HG03457 (cell line): ENCODE results near the gene MRPL52.
"Not testable (repeated sequence)": the region's sequence is repeated elsewhere in the genome, so short reads cannot be mapped to it uniquely, and the experiment has no call there.

ENCODE experiments used
- ATAC-seq: cut with Tn5 transposase; IDR thresholded peaks from one replicate; pipeline ENCODE4 v1.9.1; 2021; ENCODE audit warnings: moderate number of reproducible peaks; ENCODE audit not compliant: unreplicated experiment

Gene MRPL52

DNA sequence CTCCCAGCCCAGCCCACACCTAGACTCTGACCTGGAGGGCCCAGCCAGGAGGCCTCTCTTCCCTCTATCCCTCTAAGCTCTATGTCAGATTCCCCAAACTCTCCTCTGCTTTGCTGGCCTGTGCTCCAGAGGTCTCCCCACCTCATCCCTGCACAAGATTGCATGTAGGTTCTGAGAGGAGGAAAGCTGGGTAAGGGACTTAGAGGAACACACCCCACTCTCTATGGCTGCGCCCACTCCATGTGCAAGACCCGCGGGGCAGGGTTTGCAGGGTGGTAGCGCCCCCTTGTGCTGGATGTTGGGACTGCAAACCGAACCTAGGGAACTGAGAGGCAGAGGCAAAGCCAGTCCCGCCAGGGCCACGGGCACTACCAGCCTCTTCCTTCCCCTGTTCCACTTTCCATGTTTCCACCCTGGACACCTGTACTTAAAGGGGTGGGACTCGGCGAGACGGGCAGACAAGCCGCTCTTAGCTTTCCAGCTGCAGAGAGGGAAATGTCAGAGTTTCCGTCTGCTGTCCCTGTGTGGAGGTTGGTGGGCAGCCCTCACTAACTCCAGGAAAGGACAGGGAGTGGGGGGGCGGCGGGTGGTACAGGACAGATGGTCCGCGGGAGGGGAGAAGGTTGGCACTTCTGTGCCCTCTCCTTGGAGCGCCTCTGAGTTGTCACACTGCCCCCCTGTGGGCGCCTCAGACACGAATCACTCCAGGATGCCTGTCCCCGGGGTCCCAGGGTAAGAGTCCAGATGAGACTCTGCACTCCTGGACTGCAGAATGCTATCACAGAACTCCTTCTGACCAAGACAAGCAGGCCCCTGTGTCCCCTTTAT, 23.5 kb downstream of the MRPL52 start:
- ATAC-seq: no peak

DNA sequence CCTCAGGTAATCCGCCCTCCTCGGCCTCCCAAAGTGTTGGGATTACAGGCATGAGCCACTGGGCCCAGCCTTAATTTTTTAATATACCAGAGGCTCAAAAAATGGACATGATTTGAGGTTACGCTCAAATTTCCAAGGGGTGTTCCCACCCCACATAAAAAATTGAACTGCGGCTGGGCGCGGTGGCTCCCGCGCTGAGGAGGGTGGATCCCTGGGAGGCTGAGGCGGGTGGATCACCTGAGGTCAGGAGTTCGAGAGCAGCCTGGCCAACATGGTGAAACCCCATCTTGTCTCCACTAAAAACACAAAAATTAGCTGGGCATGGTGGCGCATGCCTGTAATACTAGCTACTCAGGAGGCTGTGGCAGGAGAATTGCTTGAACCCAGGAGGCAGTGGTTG, 24.6 kb downstream of the MRPL52 start:
- not testable (repeated sequence) for ATAC-seq

DNA sequence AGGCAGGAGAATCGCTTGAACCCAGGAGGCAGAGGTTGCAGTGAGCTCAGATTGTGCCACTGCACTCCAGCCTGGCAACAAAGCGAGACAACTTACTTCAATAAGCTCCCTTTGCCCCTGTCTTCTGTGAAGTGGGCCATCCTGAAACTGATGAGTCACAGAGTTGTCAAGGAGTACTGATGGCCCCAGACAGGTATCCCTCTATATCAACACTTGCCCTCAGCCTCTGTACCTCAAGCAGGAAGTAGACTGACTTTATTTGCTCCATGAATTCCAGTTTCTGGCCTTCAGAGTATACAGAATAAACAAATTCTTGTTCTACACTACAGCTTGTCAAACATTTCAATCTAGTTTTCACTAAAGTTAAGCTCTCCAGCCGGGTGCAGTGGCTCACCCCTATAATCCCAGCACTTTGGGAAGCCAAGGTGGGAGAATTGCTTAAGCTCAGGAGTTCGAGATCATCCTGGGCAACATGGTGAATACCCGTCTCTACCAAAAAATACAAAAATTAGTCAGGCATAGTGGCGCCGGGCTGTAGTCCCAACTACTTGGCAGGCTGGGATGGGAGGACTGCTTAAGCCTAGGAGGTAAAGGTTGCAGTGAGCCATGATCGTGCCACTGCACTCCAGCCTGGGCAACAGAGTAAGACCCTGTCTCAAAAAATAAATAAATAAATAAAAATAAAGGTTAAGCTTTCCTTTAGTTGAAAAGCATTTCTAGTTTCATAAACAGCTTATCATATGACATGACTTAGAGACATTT, 25.5 kb downstream of the MRPL52 start:
- ATAC-seq: no peak

DNA sequence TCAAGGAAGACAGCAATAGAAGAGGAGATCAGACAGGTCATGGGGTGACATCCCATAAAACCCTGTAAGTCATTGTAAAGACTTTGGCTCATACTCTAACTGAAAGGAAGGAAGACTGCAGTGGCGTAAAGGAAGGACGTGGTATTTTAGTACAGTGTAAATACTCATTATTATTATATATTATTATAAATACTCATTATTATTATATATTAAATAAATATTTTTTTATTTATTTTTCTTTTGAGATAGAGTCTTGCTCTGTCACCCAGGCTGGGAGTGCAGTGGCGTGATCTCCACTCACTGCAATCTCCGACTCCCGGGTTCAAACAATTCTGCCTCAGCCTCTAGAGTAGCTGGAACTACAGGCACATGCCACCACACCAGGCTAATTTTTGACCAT, 26.7 kb downstream of the MRPL52 start:
- no peak for ATAC-seq

DNA sequence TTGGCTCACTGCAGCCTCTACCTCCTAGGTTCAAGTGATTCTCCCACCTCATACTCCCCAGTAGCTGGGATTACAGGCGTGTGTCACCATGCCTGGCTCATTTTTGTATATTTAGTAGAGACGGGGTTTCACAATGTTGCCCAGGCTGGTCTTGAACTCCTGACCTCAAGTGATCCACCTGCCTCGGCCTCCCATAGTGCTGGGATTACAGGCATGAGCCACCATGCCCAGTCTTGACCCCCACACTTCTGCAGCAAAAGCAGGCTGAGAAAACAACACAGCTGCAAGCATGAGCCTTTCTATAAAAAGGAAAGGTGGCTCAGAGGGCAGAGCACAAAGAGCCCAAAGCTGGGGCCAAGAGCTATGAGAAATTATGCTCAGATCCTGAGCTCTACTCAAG, 30.7 kb downstream of the MRPL52 start:
- not testable (repeated sequence) for ATAC-seq

DNA sequence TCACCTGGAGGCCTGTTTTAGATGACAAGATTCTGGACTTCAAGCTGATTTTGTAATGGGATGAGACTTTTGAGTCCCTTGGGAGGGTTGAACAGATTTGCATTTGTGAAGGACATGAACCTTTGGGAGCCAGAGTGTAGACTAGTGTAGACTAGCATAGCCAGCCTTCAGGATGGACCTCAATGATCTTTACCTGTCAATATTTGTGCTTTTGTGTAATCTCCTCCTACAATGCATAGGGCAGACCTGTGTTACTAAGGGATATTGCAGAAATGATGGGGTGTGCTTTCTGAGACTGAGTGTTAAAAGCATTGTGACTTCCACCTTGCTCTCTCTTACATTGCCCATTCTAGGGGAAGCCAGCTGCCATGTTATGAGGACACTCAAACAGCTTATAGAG, 32.0 kb downstream of the MRPL52 start:
- no peak for ATAC-seq

DNA sequence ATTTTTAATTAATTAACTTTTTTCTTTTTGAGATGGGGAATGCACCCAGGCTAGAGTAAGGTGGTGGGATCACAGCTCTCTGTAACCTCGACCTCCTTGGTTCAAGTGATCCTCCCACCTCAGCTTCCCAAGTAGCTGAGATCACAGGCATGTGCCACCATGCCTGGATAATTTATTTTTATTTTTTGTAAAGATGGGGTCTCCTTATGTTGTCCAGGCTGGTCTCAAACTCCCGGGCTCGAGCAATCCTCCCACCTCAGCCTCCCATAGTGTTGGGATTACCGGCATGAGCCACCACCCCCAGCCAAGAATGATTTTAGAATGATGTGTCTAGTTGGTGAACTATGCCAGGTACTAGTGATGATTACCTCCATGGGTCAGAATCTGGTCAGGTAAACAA, 35.3 kb downstream of the MRPL52 start:
- no peak for ATAC-seq

DNA sequence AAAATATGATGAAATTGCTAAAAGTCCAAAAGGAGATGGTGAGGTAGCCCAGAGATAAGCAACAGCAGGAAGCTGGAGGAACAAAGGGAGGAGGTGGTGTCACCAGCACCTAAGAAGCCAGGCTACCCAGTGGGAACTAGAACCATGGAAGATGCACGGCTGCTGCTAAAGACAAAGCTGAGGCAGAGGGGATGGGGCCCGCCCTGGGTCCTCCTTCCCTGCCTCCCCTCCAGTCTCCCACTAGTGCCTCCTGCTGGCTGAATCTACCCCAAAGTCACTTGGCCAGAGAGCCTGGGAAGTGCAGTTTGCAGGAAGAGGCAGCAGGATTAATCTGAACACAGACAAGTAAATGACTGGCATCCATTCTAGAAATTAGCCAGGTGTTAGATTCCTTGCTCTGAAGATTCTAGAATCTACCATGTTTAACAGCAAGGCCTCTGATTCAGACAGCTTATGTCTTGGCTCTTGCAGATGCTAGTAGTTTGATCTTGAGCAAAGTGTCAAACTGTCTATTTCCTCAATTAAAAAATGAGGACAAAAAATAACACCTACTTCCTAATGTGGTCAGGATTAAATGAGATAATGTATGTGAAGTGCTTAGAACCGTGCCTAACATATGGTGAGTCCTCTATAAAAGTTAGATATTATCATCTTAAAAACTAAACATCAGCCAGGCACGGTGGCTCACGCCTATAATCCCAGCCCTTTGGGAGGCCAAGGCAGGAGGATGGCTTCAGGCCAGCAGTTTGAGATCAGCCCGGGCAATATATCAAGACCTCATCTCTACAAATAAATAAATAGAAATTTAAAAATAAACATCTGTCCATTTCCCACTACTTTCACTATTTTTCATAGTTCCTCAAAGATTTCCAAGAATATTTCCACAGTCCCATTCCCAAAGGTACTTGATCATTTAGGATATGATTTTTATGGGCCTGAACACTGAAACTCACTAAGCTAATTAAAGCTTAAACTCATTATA, 36.0 kb downstream of the MRPL52 start:
- no peak for ATAC-seq

DNA sequence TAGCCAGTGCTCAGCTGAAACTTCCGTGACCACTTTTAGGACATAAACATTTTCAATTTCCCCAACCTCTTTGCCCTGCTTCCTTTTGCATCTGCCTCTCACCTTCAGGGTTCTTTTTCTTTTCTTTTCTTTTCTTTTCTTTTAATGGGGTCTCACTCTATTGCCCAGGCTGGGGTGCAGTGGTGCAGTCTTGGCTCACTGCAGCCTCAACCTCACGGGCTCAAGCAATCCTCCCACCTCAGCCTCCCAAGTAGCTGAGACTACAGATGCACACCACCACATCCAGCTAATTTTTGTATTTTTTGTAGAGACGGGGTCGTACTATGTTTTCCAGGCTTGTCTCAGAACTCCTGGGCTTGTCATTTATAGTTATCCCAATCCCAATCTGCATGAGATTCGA, 37.2 kb downstream of the MRPL52 start:
- no peak for ATAC-seq

DNA sequence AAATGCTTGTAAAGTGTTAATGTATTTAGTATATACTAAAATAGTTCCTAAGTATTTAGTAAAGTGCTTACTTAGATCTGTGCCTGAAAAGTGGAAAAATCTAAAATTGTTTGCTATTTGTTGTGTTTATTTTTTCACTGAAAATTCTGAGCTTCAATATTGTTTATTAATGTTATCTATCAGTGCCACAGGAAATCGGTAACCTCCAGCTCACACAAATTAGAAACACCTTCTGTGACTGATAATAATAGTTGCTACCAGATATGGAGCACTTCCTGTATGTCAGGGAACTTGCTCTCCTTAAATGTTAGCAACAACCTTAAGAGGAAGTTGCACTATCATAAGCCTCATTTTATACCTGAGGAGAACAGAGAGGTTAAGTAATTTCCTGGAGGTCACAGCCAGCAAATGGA, 41.1 kb downstream of the MRPL52 start:
- peak; percentile 21 for ATAC-seq

DNA sequence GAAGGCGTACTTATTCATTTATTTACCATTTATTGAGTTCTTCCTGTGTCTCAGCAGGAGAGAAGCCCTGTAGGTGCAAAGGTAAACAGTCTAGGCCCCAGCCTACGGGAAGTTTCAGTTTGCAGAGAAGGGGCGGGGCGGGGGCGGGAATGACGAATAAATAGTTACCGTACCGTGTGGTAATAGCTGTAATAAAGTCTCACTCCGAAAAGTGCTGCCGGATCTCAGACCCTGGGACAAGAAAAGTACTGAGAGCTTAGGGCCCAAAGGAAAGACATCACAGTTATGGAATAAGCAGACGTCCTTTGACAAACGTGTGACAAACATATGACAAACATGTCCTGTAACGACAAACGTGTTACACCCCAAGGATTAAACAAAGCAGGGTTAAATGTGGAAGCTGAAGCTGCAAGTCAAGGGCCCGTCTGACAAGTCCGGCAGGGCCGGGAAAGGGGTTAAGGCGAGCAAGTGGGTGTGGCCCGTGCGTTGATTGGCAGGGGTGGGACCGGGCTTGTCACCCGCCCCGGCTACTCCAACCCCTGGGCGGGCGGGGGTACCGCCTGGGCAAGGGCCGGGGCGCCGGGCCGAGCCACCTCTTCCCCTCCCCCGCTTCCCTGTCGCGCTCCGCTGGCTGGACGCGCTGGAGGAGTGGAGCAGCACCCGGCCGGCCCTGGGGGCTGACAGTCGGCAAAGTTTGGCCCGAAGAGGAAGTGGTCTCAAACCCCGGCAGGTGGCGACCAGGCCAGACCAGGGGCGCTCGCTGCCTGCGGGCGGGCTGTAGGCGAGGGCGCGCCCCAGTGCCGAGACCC, 41.7 kb downstream of the MRPL52 start, which contains the start of gene LRP10:
Gene LRP10 (plus strand): TSS at position 517 of the 809 bp plus-strand sequence. CDS start 564 bp downstream, outside the sequence.
- peak; percentile 64 for ATAC-seq

DNA sequence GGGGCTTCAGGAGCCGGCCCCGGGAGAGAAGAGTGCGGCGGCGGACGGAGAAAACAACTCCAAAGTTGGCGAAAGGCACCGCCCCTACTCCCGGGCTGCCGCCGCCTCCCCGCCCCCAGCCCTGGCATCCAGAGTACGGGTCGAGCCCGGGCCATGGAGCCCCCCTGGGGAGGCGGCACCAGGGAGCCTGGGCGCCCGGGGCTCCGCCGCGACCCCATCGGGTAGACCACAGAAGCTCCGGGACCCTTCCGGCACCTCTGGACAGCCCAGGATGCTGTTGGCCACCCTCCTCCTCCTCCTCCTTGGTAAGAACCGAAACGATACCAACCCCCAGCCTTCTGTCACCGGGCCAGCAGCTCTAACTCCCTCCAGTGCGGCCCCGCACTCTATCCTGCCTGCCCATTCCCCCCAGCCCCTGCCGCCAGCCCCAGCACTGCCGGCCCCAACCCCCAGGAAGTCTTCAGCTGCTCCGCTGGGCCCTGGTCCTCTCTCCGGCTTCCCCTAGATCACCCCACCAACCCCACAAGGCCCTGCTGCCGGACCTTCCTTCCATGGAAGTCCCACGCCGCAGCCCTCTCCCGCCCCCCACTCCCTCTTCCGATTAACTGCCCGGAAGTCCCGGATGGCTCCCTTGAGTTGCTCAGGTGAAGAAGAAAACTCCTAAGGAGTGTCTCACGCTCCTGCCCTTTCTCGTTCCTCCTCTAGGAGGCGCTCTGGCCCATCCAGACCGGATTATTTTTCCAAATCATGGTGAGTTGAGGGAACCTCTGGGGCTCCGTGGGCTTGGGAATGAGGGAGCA, 42.5 kb downstream of the MRPL52 start:
- peak; percentile 5 for ATAC-seq

DNA sequence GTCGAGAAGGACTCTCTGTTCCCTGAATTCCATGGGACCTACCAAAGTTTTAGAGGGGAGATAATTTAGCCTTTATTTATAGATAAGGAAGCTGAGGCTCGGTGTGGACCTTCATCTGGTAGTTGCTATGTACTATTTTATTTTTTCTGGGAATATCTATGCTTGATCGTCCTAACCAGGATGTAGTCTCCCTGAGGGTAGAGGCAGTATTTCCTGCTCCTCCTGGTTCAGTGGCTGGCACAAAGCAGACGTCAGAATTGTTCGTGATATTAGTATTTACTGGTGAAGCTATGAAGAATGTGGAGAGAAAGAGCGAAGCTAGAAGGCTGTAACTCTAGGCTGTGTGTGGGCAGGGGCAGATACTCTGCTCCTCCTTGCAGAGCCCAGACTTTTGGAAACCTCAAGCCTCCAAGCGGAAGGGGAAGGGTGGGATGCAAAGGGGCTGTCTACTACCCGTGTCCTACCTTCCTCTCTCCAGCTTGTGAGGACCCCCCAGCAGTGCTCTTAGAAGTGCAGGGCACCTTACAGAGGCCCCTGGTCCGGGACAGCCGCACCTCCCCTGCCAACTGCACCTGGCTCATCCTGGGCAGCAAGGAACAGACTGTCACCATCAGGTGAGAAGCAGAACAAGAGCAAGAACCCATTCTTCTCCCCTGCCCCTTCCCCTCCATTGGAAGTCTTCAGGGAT, 43.3 kb downstream of the MRPL52 start:
- ATAC-seq: no peak

DNA sequence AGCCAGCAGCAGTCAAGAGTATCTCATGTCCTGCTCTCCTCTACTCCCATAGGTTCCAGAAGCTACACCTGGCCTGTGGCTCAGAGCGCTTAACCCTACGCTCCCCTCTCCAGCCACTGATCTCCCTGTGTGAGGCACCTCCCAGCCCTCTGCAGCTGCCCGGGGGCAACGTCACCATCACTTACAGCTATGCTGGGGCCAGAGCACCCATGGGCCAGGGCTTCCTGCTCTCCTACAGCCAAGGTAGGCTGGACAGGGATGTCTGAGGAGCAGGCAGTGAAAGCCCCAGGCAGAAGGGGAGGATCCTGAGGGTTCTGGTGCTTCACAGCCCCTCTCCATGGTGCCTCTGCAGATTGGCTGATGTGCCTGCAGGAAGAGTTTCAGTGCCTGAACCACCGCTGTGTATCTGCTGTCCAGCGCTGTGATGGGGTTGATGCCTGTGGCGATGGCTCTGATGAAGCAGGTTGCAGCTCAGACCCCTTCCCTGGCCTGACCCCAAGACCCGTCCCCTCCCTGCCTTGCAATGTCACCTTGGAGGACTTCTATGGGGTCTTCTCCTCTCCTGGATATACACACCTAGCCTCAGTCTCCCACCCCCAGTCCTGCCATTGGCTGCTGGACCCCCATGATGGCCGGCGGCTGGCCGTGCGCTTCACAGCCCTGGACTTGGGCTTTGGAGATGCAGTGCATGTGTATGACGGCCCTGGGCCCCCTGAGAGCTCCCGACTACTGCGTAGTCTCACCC, 45.5 kb downstream of the MRPL52 start:
- ATAC-seq: no peak

DNA sequence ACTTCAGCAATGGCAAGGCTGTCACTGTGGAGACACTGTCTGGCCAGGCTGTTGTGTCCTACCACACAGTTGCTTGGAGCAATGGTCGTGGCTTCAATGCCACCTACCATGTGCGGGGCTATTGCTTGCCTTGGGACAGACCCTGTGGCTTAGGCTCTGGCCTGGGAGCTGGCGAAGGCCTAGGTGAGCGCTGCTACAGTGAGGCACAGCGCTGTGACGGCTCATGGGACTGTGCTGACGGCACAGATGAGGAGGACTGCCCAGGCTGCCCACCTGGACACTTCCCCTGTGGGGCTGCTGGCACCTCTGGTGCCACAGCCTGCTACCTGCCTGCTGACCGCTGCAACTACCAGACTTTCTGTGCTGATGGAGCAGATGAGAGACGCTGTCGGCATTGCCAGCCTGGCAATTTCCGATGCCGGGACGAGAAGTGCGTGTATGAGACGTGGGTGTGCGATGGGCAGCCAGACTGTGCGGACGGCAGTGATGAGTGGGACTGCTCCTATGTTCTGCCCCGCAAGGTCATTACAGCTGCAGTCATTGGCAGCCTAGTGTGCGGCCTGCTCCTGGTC, 46.1 kb downstream of the MRPL52 start:
- no peak for ATAC-seq

DNA sequence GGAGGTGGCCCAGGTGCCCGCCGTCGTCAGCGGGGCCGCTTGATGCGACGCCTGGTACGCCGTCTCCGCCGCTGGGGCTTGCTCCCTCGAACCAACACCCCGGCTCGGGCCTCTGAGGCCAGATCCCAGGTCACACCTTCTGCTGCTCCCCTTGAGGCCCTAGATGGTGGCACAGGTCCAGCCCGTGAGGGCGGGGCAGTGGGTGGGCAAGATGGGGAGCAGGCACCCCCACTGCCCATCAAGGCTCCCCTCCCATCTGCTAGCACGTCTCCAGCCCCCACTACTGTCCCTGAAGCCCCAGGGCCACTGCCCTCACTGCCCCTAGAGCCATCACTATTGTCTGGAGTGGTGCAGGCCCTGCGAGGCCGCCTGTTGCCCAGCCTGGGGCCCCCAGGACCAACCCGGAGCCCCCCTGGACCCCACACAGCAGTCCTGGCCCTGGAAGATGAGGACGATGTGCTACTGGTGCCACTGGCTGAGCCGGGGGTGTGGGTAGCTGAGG, 47.4 kb downstream of the MRPL52 start:
- no peak for ATAC-seq
